CD4-positive, alpha-beta T cell treated with Interleukin-4 for 4 hours (primary cell): ENCODE measurements around the gene JUND.

Experiments used
- DNase-seq: peaks from one replicate; pipeline ENCODE4 v3.0.0-alpha.2; 2020

JUND gene

DNA sequence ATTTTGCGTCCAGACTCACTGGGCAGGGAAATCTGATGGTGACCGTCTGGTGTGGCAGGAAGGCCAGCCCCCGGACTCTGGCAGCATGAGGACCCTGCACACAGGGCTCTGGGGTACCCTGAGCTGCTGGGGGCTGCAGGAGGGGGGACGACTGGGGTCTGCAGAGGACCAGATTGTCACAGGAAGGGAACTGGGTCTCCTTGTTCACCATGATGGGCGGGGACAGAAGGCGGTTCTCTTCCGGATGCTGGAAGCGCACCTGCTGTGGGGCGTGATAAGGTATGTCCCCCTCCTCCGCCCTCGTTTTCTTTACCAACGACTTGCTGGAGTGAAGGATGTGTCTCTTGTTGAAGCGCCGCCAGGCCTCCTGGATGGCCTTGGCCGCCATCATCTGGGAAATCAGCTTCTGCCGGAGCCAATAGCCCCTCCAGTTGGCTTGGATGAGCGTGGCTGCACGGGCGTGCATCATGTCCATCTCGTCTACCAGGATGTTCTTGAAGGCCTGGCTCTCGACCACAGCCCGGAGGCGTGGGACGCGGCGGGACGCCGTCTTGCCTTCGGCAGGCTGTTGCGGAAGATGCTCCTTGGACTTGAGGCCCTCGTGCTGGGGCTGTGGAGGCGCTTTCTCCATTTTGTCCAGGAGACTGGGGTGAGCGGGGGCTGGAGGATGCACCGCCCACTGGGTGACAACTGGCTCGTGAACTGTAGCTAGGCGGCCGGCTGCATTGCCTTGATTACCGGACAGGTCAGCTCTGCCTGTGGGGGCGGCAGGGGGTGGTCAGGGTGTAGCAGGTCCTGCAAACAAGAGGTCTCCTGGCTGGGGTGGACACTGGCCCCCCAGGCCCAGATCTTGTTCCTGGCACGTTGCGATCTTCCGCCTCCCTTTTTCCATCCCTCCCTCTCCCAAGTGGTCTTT lies 14.4 kb downstream of the JUND start:
- no peak for DNase-seq

- no peak for DNase-seq
Measured at GRCh38 chr19:18265582-18265981, 15.8 kb downstream of the JUND start.

DNA sequence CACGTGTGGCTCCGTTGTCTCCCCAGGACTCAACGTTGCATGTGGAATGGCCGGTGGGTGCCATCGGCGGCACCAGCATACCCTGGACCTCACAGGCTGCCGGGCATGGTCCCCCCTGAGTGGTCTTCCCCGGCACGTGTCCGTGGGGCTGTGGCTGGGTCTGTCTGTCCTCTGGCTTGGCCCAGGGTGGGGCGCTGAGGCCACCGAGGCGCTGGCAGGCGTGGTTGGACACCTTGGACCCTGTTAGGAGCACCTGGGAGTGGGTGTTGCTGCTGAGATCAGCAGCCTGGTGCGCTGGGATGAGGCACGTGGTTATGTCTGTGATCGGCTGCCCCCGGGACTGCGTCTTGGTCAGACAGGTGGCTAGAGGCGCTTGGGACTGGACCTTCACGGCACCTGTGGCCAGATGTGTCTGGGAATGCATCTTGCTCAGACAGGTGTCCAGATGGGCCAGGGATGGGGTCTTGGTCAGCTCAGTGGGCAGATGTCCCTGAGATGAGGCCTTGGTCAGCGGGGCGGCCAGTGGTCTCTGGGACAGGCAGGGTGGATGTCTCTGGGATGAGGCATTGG lies 16.4 kb downstream of the JUND start:
- DNase-seq, result no peak

GRCh38 chr19:18264137-18264854 lies 17.1 kb downstream of the JUND start:
- DNase-seq, result no peak

DNA sequence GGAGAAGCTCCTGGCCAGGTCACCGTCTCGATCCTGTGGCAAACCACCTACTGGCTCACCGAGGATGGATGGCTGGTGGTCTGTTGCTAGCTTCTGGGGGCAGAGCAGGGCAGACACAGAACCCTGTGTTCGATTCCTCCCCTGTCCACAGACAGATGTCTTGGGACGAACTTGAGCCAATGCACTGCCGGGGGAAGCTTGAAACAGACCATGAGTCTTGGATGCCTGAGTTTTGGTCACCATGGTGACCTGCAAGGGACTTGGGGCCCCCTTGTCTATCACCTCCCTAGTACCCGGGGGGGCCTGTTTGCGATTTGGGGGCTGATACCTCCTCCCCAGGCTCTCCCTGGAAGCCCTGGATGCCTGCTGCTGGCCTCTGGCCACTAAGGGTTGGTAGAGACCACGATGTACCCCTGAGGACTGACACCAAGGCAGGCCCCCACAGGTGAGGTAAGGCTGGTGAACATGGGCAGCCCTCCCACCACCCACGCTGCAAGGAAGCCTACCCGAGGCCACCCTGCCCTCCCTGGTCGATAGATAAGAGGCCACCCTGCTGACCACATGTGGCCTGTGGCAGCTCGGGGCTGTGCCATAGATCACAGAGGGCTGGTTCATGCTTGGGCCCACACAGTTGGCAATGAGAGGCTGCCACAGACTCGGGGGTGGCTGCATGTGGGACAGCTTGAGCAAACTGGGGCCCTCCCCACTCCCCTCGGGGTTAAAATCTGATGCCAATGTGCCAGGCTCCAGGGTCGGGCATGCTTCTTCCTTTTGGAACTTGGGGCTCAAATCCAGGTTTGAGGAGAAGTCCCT lies 17.9 kb downstream of the JUND start:
- DNase-seq, result no peak

DNA sequence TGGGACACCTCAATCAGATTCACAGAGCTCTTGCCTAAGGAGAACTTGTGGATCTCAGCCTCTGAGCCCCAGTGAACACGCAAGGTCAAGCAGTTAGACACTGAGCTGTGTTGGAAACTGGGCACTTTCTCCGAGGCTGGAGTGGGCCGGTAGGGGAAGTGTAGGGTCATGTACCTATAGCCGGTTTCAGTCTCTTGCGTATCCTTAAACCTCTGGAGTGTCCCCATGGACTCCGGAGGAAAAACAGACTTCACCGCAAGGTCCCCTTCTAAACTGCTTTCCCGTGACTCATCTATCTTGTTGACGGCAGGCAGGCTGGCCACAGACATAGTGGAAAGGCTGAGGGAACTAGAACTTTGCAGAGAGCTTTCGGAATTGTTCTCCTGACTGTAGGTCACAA lies 18.5 kb downstream of the JUND start:
- no peak for DNase-seq

DNA sequence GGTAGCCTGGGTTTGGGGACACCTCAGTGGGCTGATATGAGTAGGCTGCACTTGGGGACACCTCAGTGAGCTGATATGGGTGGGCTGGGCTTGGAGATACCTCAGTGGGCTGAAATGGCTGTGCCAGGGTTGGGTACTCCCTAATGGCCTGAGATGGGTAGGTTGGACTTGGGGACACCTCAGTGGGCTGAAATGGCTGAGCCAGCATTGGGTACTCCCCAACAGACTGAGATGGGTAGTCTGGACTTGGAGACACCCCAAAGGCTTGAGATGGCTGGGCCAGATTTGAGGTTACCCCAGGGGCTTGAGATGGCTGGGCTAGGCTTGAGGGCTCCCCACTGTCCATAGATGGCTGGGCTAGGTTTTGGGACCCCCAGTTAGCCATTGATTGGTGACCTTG lies 19.3 kb downstream of the JUND start:
- no peak for DNase-seq

DNA sequence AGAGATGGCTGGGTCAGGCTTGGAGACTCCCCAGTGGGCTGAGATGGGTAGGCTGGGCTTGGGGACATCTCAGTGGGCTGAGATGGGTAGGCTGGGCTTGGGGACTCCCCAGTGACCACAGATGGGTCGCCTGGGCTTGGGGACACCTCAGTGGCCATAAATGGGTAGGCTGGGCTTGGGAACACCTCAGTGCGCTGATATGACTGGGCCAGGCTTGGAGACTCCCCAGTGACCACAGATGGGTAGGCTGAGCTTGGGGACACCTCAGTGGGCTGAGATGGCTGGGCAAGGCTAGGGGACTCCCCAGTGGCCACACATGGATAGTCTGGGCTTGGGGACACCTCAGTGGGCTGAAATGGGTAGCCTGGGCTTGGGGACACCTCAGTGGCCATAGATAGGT lies 19.9 kb downstream of the JUND start:
- no peak for DNase-seq

DNA sequence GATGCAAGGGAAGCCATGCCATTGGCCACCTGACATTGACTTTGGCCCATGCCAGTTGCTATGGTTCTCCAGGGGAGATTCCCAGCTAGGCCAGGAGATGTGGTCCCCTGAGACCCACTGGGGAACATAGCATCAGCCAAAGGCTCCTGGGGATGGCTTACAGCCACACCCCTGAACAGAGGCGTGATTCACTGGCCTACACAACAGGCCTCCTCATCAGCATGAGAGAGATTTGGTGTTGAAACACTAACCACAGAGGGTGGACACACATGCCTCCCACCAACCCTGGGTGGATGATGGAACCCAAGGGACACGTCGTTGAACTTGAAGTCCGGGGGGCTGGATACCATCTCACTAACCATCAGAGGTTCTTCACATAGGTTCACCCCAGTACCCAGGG lies 21.5 kb downstream of the JUND start:
- DNase-seq, result no peak

- DNase-seq, result no peak
Measured at GRCh38 chr19:18257503-18258470, 23.6 kb downstream of the JUND start.

DNA sequence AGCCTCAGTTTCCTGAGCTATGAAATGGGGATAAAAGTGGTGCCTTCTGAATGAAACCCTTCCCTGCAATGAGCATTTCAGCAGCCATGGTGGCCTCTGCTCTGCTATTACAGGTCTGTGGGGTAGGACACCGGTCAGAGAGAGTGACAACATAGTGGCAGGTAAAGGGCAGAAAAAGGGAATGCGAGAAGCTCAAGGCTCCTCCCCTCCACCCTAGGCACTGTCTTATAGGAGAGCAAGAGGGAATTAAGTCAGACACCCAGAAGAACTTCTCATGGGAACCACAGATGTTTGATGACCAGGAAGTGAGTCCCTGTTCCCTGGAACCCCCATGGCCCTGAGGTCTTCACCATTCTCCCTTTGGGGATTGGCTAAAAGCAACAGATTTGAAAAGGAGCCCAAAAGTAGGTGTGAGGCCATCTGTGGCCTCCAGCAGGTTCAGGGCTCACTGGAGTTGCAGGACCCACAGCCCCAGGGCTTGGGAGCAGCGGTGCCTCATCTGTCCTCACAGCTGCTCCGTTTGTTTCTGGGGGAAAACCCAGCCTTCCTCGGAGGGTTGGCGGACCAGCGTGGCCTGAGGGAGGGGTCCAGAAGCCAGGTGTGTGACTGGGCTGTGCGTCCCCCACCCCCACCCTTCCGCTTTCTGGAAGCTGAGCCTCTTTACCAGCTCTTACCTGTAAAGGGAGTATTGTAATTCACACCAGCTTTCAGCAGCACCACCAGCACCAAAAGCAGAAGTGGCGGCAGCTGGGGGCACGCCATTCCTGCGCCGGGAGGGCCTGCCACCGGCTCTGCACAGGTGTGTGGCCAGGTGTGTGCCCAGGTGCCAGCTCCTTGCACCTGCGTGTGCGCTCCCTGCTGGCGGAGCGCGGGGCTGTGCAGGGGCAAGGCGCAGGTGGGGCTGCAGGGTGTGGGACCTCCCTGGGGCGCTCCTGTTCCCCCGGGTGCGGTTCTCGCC lies 26.6 kb downstream of the JUND start:
- no peak for DNase-seq

DNA sequence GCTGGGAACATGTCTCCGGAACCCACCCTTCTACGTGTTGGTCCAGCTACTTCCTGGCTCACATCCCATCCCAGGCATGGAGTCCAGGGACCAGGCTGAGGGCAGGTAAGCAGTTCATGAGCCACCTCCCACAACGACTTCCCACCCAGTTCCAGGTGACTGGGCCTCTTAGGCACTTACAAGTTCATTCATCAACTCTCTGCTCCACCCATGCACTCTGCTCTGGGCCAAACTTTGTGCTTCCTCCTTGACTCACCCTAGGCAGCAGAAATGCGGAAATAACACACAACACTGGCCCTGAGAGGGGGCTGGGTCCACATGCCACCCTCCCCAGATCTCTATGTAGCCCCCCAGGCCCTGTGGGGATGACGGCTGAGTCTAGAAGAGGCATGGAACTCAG lies 27.7 kb downstream of the JUND start:
- no peak for DNase-seq

DNA sequence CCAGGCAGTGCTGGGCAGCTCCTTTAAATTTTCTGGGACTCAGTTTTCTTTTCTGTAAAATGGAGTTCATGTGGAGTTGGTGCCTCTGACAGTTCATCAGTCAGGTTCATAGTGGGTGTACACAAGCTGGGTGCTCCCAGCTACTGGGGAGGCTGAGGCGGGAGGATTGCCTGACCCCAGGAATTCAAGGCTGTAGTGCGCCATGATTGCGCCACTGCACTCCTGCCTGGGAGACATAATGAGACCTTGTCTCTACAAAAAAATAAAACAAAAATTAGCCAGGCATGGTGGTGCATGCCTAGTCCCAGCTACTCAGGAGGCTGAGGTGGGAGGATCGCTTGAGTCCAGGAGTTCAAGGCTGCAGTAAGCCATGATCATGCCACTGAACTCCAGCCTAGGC lies 28.3 kb downstream of the JUND start:
- no peak for DNase-seq

GRCh38 chr19:18252370-18252717 lies 29.1 kb downstream of the JUND start:
- no peak for DNase-seq

DNA sequence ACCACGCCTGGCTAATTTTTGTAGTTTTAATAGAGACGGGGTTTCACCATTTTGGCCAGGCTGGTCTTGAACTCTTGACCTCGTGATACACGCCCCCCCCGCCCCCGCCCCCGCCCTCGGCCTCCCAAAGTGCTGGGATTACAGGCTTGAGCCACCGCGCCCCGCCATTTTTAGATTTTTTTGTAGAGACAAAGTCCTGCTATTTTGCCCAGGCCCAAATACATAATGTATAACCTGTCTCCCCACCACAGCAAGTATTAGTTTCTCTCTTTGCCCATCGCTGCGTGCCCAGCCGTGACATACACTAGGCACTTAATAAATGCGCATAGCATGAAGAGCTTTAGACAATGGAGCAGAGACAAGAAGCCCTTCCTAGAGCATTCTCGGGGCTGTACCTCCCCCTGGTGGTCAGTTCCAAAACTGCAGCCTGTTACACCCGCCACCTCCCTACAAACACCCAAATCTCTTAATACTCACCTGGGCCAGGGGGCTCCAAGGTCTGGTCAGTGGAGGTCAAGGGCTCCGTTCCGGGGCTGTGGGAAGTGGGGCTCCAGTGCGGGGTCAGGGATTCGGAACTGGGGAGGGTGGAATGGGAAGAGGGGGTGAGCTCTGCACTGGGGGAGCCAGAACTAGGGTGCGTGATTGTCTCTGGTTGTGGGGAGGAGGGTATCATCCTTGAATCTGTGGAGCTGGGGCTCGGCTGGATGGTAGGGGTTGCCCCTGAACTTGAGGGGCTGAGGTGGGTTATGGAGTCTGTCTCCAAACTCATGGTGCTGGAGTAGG lies 29.6 kb downstream of the JUND start:
- peak; percentile 79 for DNase-seq

GRCh38 chr19:18249834-18250233 lies 31.6 kb downstream of the JUND start:
- no peak for DNase-seq

DNA sequence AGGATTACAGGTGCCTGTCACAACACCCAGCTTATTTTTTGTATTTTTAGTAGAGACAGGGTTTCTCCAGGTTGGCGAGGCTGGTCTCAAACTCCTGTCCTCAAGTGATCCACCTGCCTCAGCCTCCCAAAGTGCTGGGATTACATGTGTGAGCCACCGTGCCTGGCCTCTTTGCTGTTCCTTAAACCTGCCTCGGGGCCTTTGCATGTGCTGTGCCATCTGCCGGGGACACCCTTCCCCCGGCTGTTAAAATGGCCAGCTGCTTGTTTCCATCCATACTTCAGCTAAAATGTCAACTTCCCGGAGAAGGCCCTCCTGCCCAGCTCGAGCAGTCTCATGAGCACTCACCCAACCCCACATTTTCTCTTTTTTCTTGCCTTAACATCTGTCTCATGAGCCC lies 36.1 kb downstream of the JUND start:
- DNase-seq, result no peak

GRCh38 chr19:18239303-18239702 lies 42.1 kb downstream of the JUND start:
- no peak for DNase-seq

DNA sequence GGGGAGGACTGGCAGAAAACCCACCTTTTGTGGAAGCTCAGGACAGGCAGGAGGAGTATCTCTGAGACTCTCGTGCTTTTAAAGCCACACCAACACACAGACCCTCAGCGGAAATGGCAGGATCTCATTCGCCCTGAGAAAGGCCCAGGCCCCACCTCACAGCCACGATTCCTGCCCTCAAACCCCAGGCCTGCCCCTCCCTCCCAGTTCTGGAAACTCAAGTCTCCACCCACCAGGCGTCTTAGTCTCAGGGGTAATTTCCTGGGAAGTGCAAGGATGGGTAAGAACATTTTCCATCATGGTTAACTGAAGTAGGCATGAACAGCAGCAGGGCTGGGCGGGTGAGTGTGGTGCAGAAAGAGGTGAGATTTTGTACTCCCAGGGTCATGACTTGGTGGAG lies 47.2 kb downstream of the JUND start:
- DNase-seq, result no peak
